ENCODE results near the gene PAK6.

The PAK6 gene

GRCh38 chr15:40242601-40243000 is 3.7 kb downstream of the PAK6 start:
- no peak overlapping the region for H3K4me3 ChIP-seq (ENCODE audit: low read depth, low read length)
- no peak overlapping the region for H3K27ac ChIP-seq
- no peaks in the 10 kb centered on the region for H3K27me3 ChIP-seq (ENCODE audit: insufficient read depth, low read depth, severe bottlenecking)
- no peak for TF ChIP-seq CTCF (IDR thresholded peaks at IDR 0.05; ENCODE audit: low read depth, low read length)
- no peak for DNase-seq
- H3K36me3 ChIP-seq: no peaks in the 10 kb centered on the region
- no peaks in the 10 kb centered on the region for H3K9me3 ChIP-seq (ENCODE audit: severe bottlenecking)

- no peak for DNase-seq
- no peak for TF ChIP-seq CTCF (IDR thresholded peaks at IDR 0.05; ENCODE audit: low read depth, low read length)
- no peaks in the 10 kb centered on the region for H3K27me3 ChIP-seq (ENCODE audit: insufficient read depth, low read depth, severe bottlenecking)
- H3K4me3 ChIP-seq (ENCODE audit: low read depth, low read length): no peak overlapping the region
- no peaks in the 10 kb centered on the region for H3K36me3 ChIP-seq
- H3K27ac ChIP-seq: no peak overlapping the region
- H3K9me3 ChIP-seq (ENCODE audit: severe bottlenecking): no peaks in the 10 kb centered on the region
These were observed 4.4 kb downstream of the PAK6 start for GRCh38 chr15:40243126-40243810.

GRCh38 chr15:40244961-40245523 is 6.2 kb downstream of the PAK6 start:
- Histone ChIP-seq H3K36me3 (no peaks in the 10 kb centered on the region), H3K4me3 (ENCODE audit: low read depth, low read length) (no peak overlapping the region), H3K9me3 (ENCODE audit: severe bottlenecking) (no peaks in the 10 kb centered on the region), H3K27me3 (ENCODE audit: insufficient read depth, low read depth, severe bottlenecking) (no peaks in the 10 kb centered on the region), H3K27ac (no peak overlapping the region)
- DNase-seq: peak; percentile 4
- TF ChIP-seq CTCF (IDR thresholded peaks at IDR 0.05; ENCODE audit: low read depth, low read length): no peak

DNA sequence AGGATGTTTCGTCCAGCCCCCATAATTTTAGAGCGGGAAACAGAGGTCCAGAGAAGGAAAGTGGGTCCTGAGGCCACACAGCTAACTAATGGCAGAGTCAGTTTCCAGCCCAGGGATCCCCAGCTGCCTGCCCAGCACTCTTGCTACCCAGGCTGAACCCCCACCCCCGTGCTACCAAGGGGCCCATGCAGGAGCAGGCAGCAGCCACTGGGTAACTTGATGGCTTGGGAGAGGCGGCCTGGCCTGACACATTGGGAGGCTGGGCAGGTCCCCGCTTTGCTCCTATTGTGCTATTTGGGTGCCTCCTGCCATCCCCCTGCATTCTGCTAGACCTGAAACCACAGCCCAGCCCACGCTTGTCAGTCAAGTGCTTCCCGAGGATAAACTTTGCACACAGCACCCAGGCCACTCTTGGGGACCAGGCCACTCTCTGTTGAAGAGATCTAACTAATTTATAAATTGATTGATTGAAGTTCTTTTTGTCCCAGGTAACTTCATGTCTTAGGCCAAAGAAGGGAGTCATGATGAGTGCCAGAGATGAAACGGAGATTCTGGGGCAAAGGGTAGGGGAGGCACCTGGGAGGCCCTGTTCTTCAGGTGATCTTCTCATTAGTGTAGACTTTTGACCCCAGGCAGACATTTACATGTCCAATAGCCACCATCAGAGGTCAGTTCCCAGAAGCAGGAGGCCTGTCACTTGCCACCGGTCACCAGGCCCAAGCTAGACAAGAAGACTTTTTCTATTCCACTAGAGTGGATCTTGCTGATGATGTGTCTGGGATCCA is 7.0 kb downstream of the PAK6 start:
- Histone ChIP-seq H3K36me3 (no peaks in the 10 kb centered on the region), H3K4me3 (ENCODE audit: low read depth, low read length) (no peak overlapping the region), H3K27me3 (ENCODE audit: insufficient read depth, low read depth, severe bottlenecking) (no peaks in the 10 kb centered on the region), H3K27ac (no peak overlapping the region), H3K9me3 (ENCODE audit: severe bottlenecking) (no peaks in the 10 kb centered on the region)
- DNase-seq: peak; percentile 4
- no peak for TF ChIP-seq CTCF (IDR thresholded peaks at IDR 0.05; ENCODE audit: low read depth, low read length)

GRCh38 chr15:40246496-40247280 is 7.8 kb downstream of the PAK6 start:
- Histone ChIP-seq H3K4me3 (ENCODE audit: low read depth, low read length) (no peak overlapping the region), H3K36me3 (no peaks in the 10 kb centered on the region)
- no peak for TF ChIP-seq CTCF (IDR thresholded peaks at IDR 0.05; ENCODE audit: low read depth, low read length)

More at GRCh38 chr15:40246496-40247280, 7.8 kb downstream of the PAK6 start:
- Histone ChIP-seq H3K27me3 (ENCODE audit: insufficient read depth, low read depth, severe bottlenecking) (no peaks in the 10 kb centered on the region), H3K9me3 (ENCODE audit: severe bottlenecking) (no peaks in the 10 kb centered on the region), H3K27ac (no peak overlapping the region)
- DNase-seq: no peak

Measured in WERI-Rb-1 (cell line).